A673 (cell line): ENCODE data around the gene MED15.

Source experiments
- EZH2 ChIP-seq: fragments of 200-600 bp; sonication (generic); IDR thresholded peaks from 2 replicates; pipeline ENCODE4 v1.6.1; 2017; ENCODE audit warnings: borderline replicate concordance, low read depth, mild to moderate bottlenecking, mixed read lengths, antibody characterized with exemption, low read length; ENCODE audit not compliant: poor library complexity, severe bottlenecking
- TF ChIP-seq, protein P1 (sequence below): fragments of 300-800, 200-600 bp; sonication (generic); conservative IDR thresholded peaks from 2 replicates; pipeline ENCODE4 v1.5.1; 2017; ENCODE audit warnings: low read depth, mild to moderate bottlenecking, antibody characterized with exemption, low read length, moderate library complexity, mixed read lengths

DNA sequence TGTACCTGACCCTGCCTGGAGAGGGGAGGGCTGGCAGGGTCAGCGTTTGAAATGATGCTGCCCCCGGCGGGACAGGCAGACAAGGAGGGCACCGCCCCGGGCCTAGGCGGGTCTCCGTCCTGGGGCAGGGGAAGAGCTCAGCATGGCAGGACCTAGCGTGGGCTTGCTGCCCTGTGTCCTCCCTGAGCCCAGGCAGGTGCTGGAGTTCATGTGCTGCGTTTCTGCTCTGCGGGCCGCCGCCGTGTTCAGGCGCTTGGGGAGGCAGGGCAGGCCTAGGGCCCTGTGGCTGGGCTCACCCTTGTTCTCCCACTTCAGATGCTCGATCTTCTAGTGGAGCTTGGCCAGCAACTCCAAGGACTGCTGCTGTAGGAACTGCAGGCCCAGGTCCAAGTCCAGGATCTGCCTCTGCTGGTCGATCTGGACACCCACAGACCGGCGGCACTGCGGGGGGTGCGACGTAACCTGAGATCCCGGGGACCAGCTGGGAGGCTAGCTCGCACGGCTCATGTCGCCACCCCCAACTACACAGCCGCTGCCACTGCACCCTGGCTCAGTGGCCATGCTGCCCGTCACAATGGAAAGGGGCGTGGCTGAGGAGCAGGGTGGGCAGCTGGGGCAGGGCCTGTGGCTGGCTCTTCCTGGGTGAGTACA lies 84.4 kb downstream of the MED15 start:
- TF ChIP-seq, protein P1, sequence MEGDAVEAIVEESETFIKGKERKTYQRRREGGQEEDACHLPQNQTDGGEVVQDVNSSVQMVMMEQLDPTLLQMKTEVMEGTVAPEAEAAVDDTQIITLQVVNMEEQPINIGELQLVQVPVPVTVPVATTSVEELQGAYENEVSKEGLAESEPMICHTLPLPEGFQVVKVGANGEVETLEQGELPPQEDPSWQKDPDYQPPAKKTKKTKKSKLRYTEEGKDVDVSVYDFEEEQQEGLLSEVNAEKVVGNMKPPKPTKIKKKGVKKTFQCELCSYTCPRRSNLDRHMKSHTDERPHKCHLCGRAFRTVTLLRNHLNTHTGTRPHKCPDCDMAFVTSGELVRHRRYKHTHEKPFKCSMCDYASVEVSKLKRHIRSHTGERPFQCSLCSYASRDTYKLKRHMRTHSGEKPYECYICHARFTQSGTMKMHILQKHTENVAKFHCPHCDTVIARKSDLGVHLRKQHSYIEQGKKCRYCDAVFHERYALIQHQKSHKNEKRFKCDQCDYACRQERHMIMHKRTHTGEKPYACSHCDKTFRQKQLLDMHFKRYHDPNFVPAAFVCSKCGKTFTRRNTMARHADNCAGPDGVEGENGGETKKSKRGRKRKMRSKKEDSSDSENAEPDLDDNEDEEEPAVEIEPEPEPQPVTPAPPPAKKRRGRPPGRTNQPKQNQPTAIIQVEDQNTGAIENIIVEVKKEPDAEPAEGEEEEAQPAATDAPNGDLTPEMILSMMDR, result no peak
- no peak for TF ChIP-seq EZH2
